ENCODE measurements around the gene VCP.

VCP gene

DNA sequence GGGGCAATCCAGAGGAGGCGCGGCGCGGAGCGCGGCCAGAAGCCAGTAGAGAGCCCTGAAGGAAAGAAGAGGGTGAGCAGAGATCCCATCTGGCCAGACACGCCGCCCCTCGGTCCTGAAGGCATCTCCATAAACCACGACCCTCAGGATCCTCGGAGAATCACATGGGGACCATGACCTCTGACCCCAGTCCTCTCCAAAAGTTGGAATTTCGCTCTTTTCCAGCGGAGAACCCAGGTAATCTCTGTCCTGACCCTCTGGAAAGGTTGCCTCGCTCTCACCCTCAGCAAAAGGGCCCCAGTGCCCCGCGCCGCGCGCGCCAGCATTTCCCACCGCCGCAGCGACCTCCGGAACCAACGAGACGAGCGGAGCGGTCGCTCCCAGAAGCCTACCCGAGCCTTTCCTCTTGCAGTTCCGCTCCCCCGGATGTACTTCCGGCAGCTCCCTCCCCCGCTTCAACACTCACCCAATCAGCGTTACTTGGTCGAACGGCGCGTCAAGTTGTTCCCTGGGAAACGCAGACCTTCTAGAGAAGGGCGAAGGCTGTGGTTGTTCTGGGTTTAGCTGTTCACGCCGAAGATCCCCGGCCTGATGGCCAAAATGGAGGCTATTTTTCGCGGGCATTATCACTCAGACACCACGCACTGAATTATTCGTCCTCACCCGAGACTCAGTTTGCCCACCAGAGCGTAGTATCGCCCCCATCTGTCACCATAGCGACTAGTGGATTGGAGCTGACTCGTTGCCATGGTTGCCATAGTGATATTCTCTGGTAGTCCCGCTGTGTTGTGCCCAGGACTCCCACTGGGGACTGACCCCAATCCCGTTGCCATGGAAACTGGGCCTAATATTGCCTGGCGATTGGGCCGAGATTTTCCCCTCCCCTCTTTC lies 30.6 kb upstream of the VCP start, which contains the start of gene STOML2 (continued):
- no peak for TF ChIP-seq ZNF211 (tag by site-specific recombination; IDR thresholded peaks at IDR 0.05; ENCODE audit: low read depth)
- TF ChIP-seq, protein P1, sequence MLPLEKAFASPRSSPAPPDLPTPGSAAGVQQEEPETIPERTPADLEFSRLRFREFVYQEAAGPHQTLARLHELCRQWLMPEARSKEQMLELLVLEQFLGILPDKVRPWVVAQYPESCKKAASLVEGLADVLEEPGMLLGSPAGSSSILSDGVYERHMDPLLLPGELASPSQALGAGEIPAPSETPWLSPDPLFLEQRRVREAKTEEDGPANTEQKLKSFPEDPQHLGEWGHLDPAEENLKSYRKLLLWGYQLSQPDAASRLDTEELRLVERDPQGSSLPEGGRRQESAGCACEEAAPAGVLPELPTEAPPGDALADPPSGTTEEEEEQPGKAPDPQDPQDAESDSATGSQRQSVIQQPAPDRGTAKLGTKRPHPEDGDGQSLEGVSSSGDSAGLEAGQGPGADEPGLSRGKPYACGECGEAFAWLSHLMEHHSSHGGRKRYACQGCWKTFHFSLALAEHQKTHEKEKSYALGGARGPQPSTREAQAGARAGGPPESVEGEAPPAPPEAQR (tag by site-specific recombination; IDR thresholded peaks at IDR 0.05): no peak
- TF ChIP-seq, protein P2, sequence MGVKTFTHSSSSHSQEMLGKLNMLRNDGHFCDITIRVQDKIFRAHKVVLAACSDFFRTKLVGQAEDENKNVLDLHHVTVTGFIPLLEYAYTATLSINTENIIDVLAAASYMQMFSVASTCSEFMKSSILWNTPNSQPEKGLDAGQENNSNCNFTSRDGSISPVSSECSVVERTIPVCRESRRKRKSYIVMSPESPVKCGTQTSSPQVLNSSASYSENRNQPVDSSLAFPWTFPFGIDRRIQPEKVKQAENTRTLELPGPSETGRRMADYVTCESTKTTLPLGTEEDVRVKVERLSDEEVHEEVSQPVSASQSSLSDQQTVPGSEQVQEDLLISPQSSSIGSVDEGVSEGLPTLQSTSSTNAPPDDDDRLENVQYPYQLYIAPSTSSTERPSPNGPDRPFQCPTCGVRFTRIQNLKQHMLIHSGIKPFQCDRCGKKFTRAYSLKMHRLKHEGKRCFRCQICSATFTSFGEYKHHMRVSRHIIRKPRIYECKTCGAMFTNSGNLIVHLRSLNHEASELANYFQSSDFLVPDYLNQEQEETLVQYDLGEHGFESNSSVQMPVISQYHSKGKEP (tag by site-specific recombination; IDR thresholded peaks at IDR 0.05): no peak
- TF ChIP-seq SP3 (tag by site-specific recombination; IDR thresholded peaks at IDR 0.05): peak; percentile 62
- peak; percentile 67; the same call in 1 of the 2 replicates for TF ChIP-seq KLF8 (tag by site-specific recombination; IDR thresholded peaks at IDR 0.05)
- TF ChIP-seq, protein P3, sequence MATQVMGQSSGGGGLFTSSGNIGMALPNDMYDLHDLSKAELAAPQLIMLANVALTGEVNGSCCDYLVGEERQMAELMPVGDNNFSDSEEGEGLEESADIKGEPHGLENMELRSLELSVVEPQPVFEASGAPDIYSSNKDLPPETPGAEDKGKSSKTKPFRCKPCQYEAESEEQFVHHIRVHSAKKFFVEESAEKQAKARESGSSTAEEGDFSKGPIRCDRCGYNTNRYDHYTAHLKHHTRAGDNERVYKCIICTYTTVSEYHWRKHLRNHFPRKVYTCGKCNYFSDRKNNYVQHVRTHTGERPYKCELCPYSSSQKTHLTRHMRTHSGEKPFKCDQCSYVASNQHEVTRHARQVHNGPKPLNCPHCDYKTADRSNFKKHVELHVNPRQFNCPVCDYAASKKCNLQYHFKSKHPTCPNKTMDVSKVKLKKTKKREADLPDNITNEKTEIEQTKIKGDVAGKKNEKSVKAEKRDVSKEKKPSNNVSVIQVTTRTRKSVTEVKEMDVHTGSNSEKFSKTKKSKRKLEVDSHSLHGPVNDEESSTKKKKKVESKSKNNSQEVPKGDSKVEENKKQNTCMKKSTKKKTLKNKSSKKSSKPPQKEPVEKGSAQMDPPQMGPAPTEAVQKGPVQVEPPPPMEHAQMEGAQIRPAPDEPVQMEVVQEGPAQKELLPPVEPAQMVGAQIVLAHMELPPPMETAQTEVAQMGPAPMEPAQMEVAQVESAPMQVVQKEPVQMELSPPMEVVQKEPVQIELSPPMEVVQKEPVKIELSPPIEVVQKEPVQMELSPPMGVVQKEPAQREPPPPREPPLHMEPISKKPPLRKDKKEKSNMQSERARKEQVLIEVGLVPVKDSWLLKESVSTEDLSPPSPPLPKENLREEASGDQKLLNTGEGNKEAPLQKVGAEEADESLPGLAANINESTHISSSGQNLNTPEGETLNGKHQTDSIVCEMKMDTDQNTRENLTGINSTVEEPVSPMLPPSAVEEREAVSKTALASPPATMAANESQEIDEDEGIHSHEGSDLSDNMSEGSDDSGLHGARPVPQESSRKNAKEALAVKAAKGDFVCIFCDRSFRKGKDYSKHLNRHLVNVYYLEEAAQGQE (tag by site-specific recombination; IDR thresholded peaks at IDR 0.05): no peak
- TF ChIP-seq HOXC10 (CRISPR knock-in tag; IDR thresholded peaks at IDR 0.05): no peak
- TF ChIP-seq ZNF549 (tag by site-specific recombination; IDR thresholded peaks at IDR 0.05): no peak
- TF ChIP-seq ZNF792 (tag by site-specific recombination; IDR thresholded peaks at IDR 0.05): no peak
- TF ChIP-seq RBAK (tag by site-specific recombination; IDR thresholded peaks at IDR 0.05): no peak
- TF ChIP-seq, protein P4, sequence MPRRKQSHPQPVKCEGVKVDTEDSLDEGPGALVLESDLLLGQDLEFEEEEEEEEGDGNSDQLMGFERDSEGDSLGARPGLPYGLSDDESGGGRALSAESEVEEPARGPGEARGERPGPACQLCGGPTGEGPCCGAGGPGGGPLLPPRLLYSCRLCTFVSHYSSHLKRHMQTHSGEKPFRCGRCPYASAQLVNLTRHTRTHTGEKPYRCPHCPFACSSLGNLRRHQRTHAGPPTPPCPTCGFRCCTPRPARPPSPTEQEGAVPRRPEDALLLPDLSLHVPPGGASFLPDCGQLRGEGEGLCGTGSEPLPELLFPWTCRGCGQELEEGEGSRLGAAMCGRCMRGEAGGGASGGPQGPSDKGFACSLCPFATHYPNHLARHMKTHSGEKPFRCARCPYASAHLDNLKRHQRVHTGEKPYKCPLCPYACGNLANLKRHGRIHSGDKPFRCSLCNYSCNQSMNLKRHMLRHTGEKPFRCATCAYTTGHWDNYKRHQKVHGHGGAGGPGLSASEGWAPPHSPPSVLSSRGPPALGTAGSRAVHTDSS (tag by site-specific recombination; IDR thresholded peaks at IDR 0.05): no peak
- no peak for TF ChIP-seq BCL11B (tag by site-specific recombination; IDR thresholded peaks at IDR 0.05; ENCODE audit: low read depth)
- TF ChIP-seq, protein P5, sequence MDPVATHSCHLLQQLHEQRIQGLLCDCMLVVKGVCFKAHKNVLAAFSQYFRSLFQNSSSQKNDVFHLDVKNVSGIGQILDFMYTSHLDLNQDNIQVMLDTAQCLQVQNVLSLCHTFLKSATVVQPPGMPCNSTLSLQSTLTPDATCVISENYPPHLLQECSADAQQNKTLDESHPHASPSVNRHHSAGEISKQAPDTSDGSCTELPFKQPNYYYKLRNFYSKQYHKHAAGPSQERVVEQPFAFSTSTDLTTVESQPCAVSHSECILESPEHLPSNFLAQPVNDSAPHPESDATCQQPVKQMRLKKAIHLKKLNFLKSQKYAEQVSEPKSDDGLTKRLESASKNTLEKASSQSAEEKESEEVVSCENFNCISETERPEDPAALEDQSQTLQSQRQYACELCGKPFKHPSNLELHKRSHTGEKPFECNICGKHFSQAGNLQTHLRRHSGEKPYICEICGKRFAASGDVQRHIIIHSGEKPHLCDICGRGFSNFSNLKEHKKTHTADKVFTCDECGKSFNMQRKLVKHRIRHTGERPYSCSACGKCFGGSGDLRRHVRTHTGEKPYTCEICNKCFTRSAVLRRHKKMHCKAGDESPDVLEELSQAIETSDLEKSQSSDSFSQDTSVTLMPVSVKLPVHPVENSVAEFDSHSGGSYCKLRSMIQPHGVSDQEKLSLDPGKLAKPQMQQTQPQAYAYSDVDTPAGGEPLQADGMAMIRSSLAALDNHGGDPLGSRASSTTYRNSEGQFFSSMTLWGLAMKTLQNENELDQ (tag by site-specific recombination; IDR thresholded peaks at IDR 0.05; ENCODE audit: low read depth): no peak
- TF ChIP-seq, protein P6, sequence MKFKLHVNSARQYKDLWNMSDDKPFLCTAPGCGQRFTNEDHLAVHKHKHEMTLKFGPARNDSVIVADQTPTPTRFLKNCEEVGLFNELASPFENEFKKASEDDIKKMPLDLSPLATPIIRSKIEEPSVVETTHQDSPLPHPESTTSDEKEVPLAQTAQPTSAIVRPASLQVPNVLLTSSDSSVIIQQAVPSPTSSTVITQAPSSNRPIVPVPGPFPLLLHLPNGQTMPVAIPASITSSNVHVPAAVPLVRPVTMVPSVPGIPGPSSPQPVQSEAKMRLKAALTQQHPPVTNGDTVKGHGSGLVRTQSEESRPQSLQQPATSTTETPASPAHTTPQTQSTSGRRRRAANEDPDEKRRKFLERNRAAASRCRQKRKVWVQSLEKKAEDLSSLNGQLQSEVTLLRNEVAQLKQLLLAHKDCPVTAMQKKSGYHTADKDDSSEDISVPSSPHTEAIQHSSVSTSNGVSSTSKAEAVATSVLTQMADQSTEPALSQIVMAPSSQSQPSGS (tag by site-specific recombination; IDR thresholded peaks at IDR 0.05; ENCODE audit: low read depth): no peak
- TF ChIP-seq, protein P7, sequence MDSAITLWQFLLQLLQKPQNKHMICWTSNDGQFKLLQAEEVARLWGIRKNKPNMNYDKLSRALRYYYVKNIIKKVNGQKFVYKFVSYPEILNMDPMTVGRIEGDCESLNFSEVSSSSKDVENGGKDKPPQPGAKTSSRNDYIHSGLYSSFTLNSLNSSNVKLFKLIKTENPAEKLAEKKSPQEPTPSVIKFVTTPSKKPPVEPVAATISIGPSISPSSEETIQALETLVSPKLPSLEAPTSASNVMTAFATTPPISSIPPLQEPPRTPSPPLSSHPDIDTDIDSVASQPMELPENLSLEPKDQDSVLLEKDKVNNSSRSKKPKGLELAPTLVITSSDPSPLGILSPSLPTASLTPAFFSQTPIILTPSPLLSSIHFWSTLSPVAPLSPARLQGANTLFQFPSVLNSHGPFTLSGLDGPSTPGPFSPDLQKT (IDR thresholded peaks at IDR 0.05; ENCODE audit: borderline replicate concordance, low read depth, low read length): peak; percentile 86
- no peak for TF ChIP-seq ZNF670 (tag by site-specific recombination; IDR thresholded peaks at IDR 0.05; ENCODE audit: low read depth)
- TF ChIP-seq, protein P8, sequence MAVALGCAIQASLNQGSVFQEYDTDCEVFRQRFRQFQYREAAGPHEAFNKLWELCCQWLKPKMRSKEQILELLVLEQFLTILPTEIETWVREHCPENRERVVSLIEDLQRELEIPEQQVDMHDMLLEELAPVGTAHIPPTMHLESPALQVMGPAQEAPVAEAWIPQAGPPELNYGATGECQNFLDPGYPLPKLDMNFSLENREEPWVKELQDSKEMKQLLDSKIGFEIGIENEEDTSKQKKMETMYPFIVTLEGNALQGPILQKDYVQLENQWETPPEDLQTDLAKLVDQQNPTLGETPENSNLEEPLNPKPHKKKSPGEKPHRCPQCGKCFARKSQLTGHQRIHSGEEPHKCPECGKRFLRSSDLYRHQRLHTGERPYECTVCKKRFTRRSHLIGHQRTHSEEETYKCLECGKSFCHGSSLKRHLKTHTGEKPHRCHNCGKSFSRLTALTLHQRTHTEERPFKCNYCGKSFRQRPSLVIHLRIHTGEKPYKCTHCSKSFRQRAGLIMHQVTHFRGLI (tag by site-specific recombination; IDR thresholded peaks at IDR 0.05): no peak
- no peak for TF ChIP-seq GLI4 (tag by site-specific recombination; IDR thresholded peaks at IDR 0.05)
- no peak for TF ChIP-seq ZNF791 (tag by site-specific recombination; IDR thresholded peaks at IDR 0.05)
- TF ChIP-seq ZNF155 (tag by site-specific recombination; IDR thresholded peaks at IDR 0.05): no peak
- TF ChIP-seq ZNF423 (tag by site-specific recombination; IDR thresholded peaks at IDR 0.05): no peak
- TF ChIP-seq ZNF433 (tag by site-specific recombination; IDR thresholded peaks at IDR 0.05; ENCODE audit: low read depth): no peak
- no peak for TF ChIP-seq ZNF19 (tag by site-specific recombination; IDR thresholded peaks at IDR 0.05; ENCODE audit: low read depth)
- TF ChIP-seq SETDB1 (IDR thresholded peaks at IDR 0.05; ENCODE audit: insufficient read length, low read length): no peak
